LNCAP (cell line): ENCODE measurements around the gene INSYN2B.

Source experiments
- CTCF ChIP-seq: fragments of 450-650 bp; IDR thresholded peaks from 2 replicates; pipeline ENCODE4 v1.5.1; 2017; ENCODE audit warnings: mild to moderate bottlenecking

Gene INSYN2B

DNA sequence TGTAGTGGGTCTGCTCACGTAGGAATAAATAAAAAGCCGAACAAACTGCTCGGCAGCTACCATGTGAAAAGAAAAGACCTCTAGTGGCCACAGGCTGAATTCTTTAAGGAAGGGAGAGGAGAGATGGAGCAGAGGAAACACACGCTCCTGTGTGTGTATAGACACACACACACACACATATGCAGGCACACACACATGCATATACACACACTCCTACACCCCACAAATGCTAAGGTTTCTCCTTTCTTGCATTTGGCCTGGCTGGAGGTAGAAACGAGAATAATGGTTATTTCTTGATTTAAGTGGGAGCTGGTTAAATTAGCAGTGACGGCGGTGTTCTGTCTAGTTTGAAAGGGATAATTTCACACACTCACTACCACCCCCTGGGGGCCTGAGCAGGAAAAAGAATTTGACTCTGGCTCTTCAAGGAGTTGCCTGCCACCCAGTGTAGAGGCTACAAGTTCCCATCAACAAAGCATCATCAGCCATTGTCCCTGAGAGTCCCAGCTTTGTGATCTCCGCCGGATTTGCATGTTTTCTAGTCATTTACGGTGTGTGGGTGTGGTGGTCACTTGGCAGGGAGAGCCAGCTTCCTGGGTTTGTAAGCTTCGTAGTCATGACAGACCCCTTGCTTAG lies at the start of gene INSYN2B:
Gene INSYN2B, minus strand, starts transcription at position 78 of the 636 bp plus-strand sequence. CDS start 96,597 bp downstream, outside the sequence.
- TF ChIP-seq CTCF, result peak; percentile 78

DNA sequence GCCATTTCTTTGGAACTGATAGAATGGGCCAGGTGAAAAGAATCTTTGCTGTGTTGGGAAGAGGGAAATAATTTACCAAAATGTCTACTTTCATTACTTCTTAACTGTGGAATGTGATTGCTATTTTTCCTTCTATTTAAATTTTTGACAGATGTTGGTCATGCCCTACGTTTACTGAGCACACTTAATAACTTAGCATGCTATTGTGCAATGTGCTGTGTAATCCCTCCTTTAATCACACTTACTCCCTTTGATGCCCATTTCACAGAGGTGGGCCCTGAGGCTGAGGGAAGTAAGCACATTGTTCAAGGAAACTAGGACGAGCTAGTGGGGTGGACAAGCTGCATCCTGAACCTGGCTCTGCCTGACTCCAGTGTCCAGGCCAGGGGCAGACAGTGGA lies 47.8 kb upstream of the INSYN2B start:
- TF ChIP-seq CTCF, result no peak

- TF ChIP-seq CTCF, result no peak
These were observed 45.6 kb upstream of the INSYN2B start for GRCh38 chr5:170025853-170026252.

DNA sequence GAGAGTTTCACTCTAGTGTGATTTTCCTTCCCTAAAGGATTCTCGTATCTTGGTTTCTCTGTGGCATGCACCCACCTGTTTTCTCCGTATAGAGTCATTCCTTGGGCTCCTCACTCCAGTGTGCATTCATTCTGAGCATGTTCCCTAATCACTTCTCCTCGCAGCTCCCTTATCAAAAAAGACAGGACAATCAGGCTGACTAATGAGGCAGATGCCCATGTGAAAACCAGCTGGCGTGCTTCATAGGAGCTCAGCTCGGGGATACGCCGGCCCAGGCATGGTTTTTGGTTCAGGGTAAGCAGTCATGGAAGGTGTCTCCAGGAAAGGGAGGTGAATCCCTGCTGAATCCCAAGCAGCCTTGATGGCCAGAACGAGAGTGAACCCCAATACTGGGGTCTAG lies 41.2 kb upstream of the INSYN2B start:
- no peak for TF ChIP-seq CTCF

GRCh38 chr5:170020423-170020822 lies 40.1 kb upstream of the INSYN2B start:
- TF ChIP-seq CTCF, result no peak

- TF ChIP-seq CTCF, result no peak
These were observed 32.3 kb upstream of the INSYN2B start for GRCh38 chr5:170012622-170013021.

GRCh38 chr5:170011751-170012150 lies 31.5 kb upstream of the INSYN2B start:
- no peak for TF ChIP-seq CTCF

DNA sequence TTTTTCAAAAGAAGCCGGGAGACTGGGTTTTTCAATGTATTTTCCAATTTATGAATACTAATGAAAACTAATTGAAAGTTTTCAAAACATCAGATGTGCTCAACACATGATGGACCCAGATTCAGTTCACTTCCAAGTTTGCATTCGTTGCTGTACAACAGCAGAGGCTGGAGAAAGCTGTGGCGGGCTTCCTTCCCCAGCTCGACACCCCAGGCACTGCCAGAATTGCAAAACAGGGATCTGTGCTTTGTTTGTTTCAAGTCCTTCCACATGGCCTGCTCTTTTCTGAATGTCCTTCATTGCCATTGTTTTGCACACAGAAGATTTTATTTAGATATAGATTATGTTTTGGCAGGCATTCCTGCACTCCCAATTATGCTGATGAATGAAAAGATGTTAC lies 30.3 kb upstream of the INSYN2B start:
- TF ChIP-seq CTCF, result no peak
